HG03097 (cell line): ENCODE measurements around the gene EEF2K.
"Not testable (repeated sequence)": the region's sequence is repeated elsewhere in the genome, so short reads cannot be mapped to it uniquely, and the experiment has no call there.

Source experiments
- ATAC-seq: cut with Tn5 transposase; IDR thresholded peaks from one replicate; pipeline ENCODE4 v1.9.1; 2021; ENCODE audit not compliant: unreplicated experiment, low FRiP score

EEF2K gene

DNA sequence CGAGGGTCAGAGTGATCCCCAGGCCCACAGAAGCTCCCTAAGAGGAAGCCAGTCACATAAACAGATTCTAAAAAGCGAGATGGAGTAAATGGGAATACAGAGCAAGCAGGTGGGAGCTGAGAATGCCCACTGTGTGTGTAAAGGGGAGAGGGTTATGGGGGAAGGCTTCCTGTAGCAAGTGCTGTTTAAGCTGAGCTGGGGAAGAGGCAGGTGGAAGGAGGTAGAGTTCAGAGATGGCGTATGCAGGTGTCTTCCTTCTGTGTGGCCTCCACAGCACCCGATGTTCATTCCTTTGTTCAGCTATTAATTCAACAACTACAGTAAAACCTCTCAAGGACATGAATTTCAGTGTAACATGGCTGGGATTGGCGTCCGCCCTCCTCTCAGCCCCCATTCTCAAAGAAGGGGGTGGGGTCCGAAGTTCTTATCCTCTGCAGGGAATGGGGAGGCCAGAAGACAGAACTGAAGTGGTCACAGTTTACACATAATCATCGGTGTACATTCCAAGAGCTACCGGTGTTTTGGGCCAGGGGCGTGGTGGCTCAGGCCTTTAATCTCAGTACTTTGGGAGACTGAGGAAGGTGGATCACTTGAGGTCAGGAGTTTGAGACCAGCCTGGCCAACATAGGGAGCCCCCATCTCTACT lies 1.8 kb downstream of the EEF2K start:
- ATAC-seq: no peak

DNA sequence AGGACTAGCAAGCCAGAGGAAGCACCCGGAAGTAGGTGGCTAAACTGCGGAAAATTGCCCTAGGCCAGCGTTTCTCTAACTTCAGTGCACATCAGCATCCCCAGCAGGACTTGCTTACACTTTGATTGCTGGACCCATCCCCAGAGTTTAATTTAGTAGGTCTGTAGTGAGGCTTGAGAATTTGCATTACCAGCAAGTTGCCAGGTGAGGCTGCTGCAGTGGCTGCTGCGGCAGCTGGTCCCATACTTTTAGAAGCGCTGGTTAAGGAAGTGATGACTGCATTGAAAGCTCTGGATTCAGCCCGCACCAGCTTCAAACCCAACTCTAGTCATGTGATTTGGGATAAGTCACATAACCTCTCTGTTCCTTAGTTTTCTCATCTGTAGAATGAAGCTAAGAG lies 4.2 kb downstream of the EEF2K start:
- no peak for ATAC-seq

DNA sequence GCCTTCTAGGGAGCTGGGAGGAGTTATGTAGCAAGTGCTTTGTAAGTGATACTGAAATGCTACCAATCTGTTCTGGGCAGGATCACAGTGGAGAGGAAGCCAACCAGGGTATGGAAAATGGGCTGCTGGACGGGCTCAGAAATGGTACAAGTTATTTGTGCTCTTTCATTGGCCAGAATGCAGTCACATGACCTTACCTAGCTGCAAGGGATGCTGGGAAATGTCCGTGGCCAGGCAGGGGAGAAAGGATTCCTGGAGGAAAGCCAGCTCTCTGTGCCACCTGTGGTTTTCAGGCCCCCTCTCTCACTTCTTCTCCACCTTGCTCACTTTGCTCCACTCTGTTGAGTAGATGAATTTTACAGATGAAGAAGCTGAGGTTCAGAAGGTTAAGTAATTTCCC lies 4.8 kb downstream of the EEF2K start:
- ATAC-seq: no peak

DNA sequence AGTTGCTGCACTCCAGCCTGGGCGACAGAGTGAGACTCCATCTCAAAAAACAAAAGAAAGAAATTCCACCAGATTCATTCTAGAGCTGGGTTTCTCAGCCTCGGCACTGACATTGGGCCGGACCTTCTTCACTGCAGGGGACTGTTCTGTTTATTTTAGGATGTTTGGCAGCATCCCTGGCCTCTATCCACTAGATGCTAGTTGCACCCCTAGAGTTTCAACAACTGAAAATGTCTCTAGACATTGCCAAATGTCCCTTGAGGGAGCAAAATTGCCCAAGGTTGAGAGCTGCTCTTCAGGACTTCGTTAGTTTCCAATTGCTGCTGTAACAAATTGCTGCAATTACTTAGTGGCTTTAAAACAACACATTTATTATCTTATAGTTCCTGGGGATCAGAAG lies 7.2 kb downstream of the EEF2K start:
- no peak for ATAC-seq

DNA sequence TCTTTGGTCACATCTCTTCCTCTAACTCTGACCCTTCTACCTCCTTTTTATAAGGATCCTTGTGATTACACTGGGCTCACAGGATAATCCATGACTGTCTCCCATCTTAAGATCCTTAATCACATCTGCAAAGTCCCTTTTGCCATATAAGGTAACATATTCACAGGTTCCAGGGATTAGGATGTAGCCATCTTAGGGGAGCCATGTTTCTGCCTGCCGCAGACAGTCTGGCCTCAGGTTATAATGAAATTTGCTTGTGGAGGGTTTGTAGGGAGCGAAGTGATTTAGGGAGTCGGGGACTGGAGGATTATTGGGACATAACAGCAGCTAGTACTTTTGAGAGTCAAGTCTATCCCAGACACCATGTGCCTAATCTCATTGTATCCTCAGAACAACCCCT lies 7.7 kb downstream of the EEF2K start:
- ATAC-seq: no peak

DNA sequence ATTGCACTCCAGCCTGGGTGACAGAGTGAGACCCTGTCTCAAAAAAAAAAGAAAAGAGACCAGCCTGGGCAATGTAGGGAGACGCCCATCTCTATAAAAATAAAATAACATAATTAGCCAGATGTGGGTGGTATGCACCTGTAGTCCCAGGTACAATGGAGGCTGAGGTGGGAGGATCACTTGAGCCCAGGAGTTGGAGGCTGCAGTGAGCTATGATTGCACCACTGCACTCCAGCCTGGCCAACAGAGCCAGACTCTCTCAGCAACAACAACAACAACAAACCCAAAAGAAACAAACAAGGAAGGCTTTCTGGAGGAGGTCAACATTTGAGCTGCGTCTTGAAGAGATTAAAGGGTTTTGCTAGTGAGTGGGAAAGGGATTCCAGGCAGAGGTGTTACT lies 8.3 kb downstream of the EEF2K start:
- ATAC-seq: no peak

DNA sequence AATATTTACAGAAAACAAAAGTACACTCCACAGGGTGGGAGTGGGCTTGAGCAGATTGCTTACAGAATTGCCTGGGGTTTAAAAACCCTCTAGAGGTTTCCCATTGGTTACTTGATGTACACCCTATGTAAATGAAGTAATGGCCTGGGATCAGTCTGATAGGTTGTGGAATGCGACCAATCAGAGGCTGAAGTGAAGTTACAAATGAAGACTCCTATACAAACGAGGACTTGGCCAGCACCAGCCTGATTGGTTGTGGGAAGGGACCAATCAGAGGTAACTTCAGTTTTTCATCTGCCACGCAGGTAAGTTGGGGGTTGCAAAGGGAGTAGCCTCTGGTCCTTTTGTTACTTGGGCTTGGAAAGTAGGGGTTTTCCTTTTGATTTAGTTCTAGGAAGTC lies 8.8 kb downstream of the EEF2K start:
- no peak for ATAC-seq

DNA sequence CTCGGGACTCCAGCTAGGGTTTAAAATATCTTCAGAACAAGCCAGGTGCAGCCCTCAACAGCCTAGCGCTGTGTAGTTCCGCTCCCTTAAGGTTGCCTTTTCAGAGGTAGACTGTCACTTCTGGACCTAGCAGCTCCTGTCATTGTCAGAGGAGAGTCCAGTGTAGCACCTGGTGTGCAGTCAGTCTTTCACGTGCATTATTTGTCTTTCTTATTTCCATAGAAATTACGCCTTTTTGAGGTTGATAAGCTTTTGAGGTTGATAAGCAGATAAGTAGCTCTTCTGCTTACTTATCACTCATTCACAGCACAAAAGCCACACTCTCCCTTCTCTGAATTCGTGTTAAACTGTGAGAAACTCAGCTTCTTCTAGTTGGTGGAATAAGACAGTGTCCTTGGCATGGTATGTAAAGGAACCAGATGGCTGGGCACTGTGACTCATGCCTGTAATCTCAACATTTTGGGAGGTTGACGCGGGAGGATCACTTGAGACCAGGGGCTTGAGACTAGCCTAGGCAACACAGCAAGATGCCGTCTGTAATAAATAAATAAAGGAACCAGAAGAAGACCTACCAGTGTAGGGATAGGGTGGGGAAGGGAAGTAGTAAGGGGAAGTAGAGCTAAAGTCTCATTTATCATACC lies 10.2 kb downstream of the EEF2K start:
- no peak for ATAC-seq

DNA sequence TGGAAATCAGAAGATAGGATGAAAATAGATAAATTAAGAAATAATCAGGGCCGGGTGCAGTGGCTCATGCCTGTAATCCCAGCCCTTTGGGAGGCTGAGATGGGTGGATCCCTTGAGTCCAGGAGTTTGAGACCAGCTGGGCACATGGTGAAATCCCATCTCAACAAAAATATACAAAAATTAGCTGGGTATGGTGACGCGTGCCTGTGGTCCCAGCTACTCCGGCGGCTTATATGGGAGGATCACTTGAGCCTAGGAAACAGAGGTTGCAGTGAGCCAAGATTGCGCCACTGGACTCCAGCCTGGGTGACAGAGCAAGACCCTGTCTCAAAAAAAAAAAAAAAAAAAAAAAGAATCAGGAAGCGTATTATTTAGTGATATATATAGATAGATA lies 10.8 kb downstream of the EEF2K start:
- ATAC-seq: not testable (repeated sequence)

DNA sequence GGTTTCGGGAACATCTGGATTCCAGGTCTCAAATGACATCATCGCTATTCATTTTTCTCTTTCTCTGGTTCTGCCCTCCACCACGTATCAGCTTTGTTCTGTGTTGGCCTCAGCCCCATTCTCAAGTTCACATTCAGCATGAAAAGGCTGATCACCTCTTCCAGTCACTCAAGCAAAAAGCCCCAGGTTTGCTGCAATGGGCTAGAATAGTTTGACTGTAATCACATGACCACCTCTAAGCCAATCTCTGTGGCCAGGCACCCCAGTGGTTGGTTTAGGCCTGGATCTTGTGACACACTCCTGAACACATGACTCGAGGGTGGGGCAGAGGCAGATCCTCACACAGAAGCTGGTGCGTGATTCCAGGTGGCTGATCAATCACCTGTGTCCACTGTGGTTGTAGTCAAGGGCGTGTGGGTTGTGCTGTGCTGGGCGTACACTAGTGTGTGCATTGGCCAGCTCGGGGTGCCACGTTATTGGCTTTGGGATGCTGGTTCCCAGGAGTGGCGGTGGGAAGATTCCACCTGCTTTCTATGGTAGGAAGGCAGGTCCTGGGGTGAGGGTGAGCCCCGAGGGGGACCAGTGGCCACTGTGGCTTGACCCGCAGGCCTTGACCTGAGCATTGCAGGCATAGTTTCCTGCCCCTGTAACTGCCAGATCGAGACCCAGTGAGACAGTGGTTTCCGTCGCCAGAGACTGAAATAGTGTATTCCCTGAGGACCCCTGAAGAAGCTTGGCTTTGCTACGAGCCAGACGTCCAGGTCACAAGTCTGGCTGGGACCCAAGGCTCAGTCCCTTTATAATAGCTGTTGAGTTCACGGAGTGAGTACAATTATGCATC lies 12.0 kb downstream of the EEF2K start:
- peak; percentile 80 for ATAC-seq

DNA sequence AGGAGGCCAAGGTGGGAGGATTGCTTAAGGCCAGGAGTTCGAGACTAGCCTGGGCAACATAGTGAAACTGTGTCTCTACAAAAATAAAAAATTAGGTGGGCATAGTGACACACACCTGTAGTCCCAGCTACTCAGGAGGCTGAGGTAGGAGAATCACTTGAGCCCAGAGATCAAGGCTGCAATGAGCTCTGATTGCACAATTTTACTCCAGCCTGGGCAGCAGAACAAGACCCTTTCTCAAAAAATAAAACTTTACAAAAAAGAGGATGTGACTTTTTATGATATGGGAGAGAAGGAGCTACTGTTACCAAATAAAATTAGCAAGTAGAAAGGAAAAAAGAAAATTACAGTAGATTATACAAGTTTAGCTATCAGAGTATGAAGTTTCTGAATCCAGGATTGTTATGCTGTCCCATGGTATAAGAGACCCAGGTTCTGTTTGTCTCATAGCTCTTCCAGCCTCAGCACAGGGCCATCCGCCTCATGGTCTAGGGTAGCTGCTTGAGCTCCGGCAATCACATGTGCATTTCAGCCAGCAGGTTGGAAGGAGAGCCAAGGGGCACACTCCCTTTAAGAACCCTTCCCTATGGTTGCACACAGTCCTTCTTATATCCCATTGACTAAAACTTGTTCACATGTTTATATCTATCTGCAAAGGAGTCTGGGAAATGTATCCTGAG lies 13.5 kb downstream of the EEF2K start:
- no peak for ATAC-seq

DNA sequence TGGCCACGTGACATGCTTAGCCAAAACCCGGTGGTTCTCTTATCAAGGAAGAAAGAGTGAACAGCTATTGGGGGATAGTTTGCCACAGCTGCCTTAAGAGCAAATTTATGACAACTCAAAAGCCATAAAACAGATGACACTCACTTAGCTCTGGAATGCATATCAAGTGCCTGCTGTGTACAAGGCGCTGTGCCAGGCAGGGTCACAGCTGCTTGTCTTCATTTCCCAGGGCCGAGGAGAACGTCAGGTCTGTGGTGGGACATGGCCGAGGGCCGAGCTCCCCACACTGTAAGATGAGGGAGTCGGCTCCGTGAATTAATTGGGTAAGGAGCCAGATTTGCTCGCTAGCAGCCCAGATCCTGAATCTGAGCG lies 14.0 kb downstream of the EEF2K start:
- ATAC-seq: no peak

DNA sequence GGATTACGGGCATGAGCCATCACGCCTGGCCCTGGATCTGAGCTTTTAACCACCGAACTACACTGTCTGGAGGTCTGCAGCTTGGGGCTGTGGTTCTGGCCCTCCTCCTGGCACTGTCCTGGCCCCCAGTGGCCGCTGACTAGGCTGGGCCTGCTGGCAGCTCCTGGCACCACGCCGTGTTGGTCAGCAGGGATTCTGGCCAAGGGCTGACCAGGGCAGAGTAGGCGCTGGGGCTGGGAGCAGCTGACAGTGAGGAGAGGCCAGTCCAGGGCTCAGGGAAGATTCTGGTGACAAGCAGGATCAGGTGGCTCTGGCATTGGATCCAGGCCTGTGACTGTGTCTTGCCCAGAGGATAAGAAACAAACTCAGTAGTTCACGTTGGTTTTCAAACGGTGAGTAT lies 14.6 kb downstream of the EEF2K start:
- no peak for ATAC-seq

DNA sequence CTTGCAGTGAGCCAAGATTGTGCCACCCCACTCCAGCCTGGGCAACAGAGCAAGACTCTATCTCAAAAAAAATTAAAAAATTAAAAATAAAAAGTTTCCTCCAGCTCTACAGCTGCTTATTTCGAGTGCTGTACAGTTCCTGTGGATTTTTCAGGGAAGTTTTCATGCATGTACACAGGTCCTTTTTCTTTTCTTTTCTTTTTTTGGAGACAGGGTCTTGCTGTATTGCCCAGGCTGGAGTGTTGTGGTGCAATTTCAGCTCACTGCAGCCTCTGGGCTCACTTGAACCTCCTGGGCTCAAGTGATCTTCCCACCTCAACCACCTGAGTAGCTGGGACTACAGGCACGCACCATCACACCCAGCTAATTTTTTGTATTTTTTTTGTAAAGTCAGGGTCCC lies 15.9 kb downstream of the EEF2K start:
- ATAC-seq: no peak

DNA sequence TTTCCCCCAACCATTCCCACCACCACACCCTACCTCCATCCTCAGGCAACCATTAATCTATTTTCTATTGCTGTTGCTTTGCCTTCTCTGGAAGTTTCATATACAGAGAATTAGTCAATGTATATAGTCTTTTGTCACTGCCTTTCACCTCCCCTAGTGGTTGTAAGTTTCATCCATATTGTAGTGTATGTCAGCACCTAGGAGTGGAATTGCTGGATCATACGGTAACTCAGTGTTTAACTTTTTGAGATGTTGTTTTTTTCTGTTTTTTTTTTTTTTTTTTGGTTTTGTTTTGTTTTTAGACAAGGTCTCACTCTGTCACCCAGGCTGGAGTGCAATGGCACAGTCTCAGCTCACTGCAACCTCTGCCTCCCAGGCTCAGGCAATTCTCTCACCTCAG lies 16.9 kb downstream of the EEF2K start:
- ATAC-seq: no peak

DNA sequence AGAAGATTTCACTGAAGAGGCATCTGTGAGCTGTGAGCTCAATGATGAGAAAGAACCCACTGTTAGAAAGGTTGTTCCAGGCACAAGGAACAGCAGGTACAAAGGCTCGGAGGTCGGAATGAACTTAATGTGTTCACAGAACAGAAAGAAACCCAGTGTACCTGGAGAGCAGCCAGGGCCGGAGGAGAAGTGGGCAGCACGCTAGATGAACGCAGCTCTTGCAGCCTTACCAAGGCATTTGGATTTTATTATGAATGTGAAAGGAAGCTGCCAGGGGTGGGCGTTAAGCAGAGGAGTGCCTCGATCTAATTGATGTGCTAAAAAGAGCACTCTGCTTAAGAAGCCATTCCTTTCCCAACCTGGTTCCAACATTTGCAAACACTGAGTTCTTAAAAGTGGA lies 19.0 kb downstream of the EEF2K start:
- ATAC-seq: no peak

DNA sequence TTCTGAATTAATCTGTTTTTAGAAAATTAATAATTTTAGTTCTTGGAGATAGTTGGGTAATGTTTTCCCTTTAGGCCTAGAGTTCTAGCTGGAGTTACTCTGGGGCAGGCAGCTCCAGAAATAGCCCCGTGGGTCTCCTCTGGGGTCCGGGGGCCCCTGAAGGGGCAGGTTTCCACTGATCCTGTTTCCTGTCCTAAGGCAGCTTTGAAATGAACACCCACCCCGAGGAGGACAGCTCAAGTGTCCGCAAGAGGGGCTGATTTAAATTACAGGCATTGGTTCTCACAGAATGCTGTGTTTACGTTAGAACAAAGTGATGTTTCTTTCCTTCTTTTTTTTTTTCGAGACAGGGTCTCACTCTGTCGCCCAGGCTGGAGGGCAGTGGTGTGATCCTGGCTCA lies 23.8 kb downstream of the EEF2K start:
- ATAC-seq: no peak

DNA sequence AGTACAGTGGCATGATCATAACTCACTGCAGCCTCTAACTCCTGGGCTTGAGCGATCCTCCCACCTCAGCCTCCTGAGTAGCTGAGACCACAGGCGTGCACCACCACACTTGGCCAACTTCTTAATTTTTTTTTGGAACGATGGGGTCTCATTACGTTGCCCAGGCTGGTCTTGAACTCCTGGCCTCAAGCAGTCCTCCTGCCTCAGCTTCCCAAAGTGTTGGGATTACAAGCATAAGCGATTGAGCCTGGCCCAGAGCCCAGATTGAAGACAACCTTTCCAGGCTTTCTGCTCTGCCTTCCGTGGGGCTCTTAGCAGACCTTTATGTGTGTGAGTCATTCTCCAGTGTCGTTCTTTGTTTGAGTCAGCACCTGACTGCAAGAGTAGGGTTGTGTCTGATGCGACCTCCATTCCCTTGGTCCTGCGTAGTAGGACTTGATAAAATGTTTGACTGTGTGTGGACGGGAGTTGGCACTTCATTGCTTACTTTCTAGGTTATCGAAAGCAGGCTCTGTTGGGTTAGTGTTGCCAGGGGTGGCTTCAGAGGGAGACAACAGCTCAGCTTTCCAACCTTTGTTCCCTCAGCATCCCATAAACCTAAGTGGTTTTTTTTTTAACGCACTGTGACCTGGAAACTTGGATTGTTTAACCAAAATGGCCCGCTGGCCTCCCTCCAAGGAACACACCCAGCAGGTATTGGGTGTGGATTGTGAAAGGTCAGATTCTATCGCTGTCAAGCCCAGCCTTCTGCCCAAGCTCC lies 26.4 kb downstream of the EEF2K start:
- no peak for ATAC-seq

DNA sequence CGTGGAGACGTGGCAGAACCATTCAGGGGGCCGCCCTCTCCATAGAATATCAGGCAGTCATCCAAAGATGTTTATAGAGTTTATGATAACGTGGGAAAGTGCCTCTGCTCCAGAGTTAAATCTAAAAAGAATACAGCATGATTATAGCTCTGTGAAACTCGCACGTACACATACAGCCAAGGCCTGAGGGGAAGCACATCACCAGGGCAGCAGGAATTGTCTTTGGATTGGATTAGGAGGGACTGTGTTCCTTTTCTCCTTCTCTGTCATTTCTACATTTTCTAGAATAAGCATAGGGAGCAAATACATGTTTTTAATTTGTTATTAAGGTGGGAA lies 26.9 kb downstream of the EEF2K start:
- no peak for ATAC-seq

DNA sequence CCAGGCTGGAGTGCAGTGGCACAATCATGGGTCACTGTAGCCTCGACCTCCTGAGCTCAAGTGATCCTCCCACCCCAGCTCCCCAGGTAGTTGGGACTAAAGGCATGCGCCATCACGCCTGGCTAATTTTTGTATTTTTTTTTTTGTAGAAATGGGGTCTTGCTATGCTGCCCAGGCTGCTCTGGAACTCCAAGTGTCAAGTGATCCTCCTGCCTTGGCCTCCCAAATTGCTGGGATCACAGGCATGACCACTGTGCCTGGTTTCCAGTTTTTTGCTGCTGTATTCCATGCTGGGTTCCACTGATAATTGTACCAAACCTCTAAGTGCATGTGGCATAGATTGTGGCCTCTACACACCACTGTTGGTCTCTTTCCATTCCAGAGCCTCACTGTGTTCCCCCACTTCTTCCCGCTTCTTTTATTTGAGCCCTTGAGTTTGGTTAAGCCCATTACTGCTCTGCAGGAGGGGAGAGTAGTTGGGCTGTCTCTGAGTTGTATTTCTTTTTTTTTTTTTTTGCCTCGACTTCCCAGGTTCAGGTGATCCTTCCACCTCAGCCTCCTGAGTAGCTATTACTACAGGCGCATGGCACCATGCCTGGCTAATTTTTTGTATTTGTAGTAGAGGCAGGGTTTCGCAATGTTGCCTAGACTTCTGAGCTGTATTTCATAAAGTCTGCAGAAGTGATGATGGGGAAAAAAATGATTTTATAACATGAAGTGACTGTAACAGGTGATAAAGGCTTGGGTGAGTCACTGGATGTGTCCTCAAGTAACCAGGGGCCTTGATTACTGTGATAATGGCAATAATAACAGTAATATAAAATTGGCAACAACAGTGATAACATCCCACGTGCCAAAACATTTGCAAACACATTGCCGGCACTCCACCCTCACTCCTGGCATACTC lies 30.0 kb downstream of the EEF2K start:
- ATAC-seq: no peak
